ENCODE measurements around the gene PRPH.

The PRPH gene

GRCh38 chr12:49334681-49335080 lies 39.7 kb downstream of the PRPH start:
- Histone ChIP-seq H3K79me2 (ENCODE audit: control insufficient read depth, insufficient read depth, low read length, unreplicated experiment) (no peaks in the 10 kb centered on the region), H3K4me1 (ENCODE audit: control insufficient read depth, insufficient read depth, low read length, unreplicated experiment) (no peaks in the 10 kb centered on the region), H3K27ac (ENCODE audit: low read depth, low read length) (no peak overlapping the region), H2AFZ (ENCODE audit: low read length, unreplicated experiment) (no peak overlapping the region), H3K36me3 (ENCODE audit: insufficient read depth, low read length) (no peaks in the 10 kb centered on the region), H3K27me3 (ENCODE audit: insufficient read depth, low read length) (peaks cover 25% of the 10 kb centered on the region), H3K4me3 (ENCODE audit: low read depth, low read length) (no peak overlapping the region)

- Histone ChIP-seq H3K27me3 (ENCODE audit: insufficient read depth, low read length) (peaks cover 29% of the 10 kb centered on the region), H2AFZ (ENCODE audit: low read length, unreplicated experiment) (no peak overlapping the region), H3K4me1 (ENCODE audit: control insufficient read depth, insufficient read depth, low read length, unreplicated experiment) (no peaks in the 10 kb centered on the region), H3K36me3 (ENCODE audit: insufficient read depth, low read length) (no peaks in the 10 kb centered on the region), H3K79me2 (ENCODE audit: control insufficient read depth, insufficient read depth, low read length, unreplicated experiment) (no peaks in the 10 kb centered on the region), H3K4me3 (ENCODE audit: low read depth, low read length) (no peak overlapping the region), H3K27ac (ENCODE audit: low read depth, low read length) (no peak overlapping the region)
Measured at GRCh38 chr12:49335118-49335954, 40.4 kb downstream of the PRPH start.

GRCh38 chr12:49335955-49336644 lies 41.2 kb downstream of the PRPH start:
- peaks cover 36% of the 10 kb centered on the region for H3K27me3 ChIP-seq (ENCODE audit: insufficient read depth, low read length)
- H3K27ac ChIP-seq (ENCODE audit: low read depth, low read length), result no peak overlapping the region
- no peaks in the 10 kb centered on the region for H3K36me3 ChIP-seq (ENCODE audit: insufficient read depth, low read length)
- H3K79me2 ChIP-seq (ENCODE audit: control insufficient read depth, insufficient read depth, low read length, unreplicated experiment), result no peaks in the 10 kb centered on the region
- H3K4me3 ChIP-seq (ENCODE audit: low read depth, low read length), result peak overlapping the region; percentile 55
- H2AFZ ChIP-seq (ENCODE audit: low read length, unreplicated experiment), result no peak overlapping the region
- no peaks in the 10 kb centered on the region for H3K4me1 ChIP-seq (ENCODE audit: control insufficient read depth, insufficient read depth, low read length, unreplicated experiment)

- Histone ChIP-seq H3K4me1 (ENCODE audit: control insufficient read depth, insufficient read depth, low read length, unreplicated experiment) (no peaks in the 10 kb centered on the region), H3K36me3 (ENCODE audit: insufficient read depth, low read length) (no peaks in the 10 kb centered on the region), H2AFZ (ENCODE audit: low read length, unreplicated experiment) (peak within 1 kb of the TSS; percentile 68), H3K27ac (ENCODE audit: low read depth, low read length) (no peak within 1 kb of the TSS), H3K79me2 (ENCODE audit: control insufficient read depth, insufficient read depth, low read length, unreplicated experiment) (no peaks in the 10 kb centered on the region), H3K27me3 (ENCODE audit: insufficient read depth, low read length) (peaks cover 44% of the 10 kb centered on the region), H3K4me3 (ENCODE audit: low read depth, low read length) (peak within 1 kb of the TSS; percentile 55)
Measured at GRCh38 chr12:49336645-49337584, 42.0 kb downstream of the PRPH start, which contains the start of gene C1QL4. Gene C1QL4 (minus strand): TSS chr12:49337188. CDS start chr12:49336477, 711 bp downstream.

- no peaks in the 10 kb centered on the region for H3K36me3 ChIP-seq (ENCODE audit: insufficient read depth, low read length)
- H3K27ac ChIP-seq (ENCODE audit: low read depth, low read length), result no peak overlapping the region
- H3K27me3 ChIP-seq (ENCODE audit: insufficient read depth, low read length), result peaks cover 63% of the 10 kb centered on the region
- no peak overlapping the region for H3K4me3 ChIP-seq (ENCODE audit: low read depth, low read length)
- peaks cover 6% of the 10 kb centered on the region for H3K4me1 ChIP-seq (ENCODE audit: control insufficient read depth, insufficient read depth, low read length, unreplicated experiment)
- no peak overlapping the region for H2AFZ ChIP-seq (ENCODE audit: low read length, unreplicated experiment)
- H3K79me2 ChIP-seq (ENCODE audit: control insufficient read depth, insufficient read depth, low read length, unreplicated experiment), result no peaks in the 10 kb centered on the region
Measured at GRCh38 chr12:49338830-49339463, 44.0 kb downstream of the PRPH start.

- Histone ChIP-seq H2AFZ (ENCODE audit: low read length, unreplicated experiment) (no peak overlapping the region), H3K4me1 (ENCODE audit: control insufficient read depth, insufficient read depth, low read length, unreplicated experiment) (peaks cover 6% of the 10 kb centered on the region), H3K27ac (ENCODE audit: low read depth, low read length) (no peak overlapping the region), H3K27me3 (ENCODE audit: insufficient read depth, low read length) (peaks cover 66% of the 10 kb centered on the region), H3K36me3 (ENCODE audit: insufficient read depth, low read length) (no peaks in the 10 kb centered on the region), H3K4me3 (ENCODE audit: low read depth, low read length) (no peak overlapping the region), H3K79me2 (ENCODE audit: control insufficient read depth, insufficient read depth, low read length, unreplicated experiment) (no peaks in the 10 kb centered on the region)
Measured at GRCh38 chr12:49339464-49339861, 44.5 kb downstream of the PRPH start.

GRCh38 chr12:49340095-49340870 lies 45.3 kb downstream of the PRPH start:
- peaks cover 6% of the 10 kb centered on the region for H3K4me1 ChIP-seq (ENCODE audit: control insufficient read depth, insufficient read depth, low read length, unreplicated experiment)
- H3K36me3 ChIP-seq (ENCODE audit: insufficient read depth, low read length), result no peaks in the 10 kb centered on the region
- peaks cover 68% of the 10 kb centered on the region for H3K27me3 ChIP-seq (ENCODE audit: insufficient read depth, low read length)
- H3K27ac ChIP-seq (ENCODE audit: low read depth, low read length), result no peak overlapping the region
- no peaks in the 10 kb centered on the region for H3K79me2 ChIP-seq (ENCODE audit: control insufficient read depth, insufficient read depth, low read length, unreplicated experiment)
- no peak overlapping the region for H3K4me3 ChIP-seq (ENCODE audit: low read depth, low read length)
- H2AFZ ChIP-seq (ENCODE audit: low read length, unreplicated experiment), result no peak overlapping the region

- Histone ChIP-seq H2AFZ (ENCODE audit: low read length, unreplicated experiment) (no peak overlapping the region), H3K79me2 (ENCODE audit: control insufficient read depth, insufficient read depth, low read length, unreplicated experiment) (no peaks in the 10 kb centered on the region), H3K36me3 (ENCODE audit: insufficient read depth, low read length) (no peaks in the 10 kb centered on the region), H3K4me1 (ENCODE audit: control insufficient read depth, insufficient read depth, low read length, unreplicated experiment) (peaks cover 6% of the 10 kb centered on the region), H3K4me3 (ENCODE audit: low read depth, low read length) (no peak overlapping the region), H3K27me3 (ENCODE audit: insufficient read depth, low read length) (peaks cover 68% of the 10 kb centered on the region), H3K27ac (ENCODE audit: low read depth, low read length) (no peak overlapping the region)
Measured at GRCh38 chr12:49340971-49341776, 46.2 kb downstream of the PRPH start.

- H3K36me3 ChIP-seq (ENCODE audit: insufficient read depth, low read length), result no peaks in the 10 kb centered on the region
- H3K4me3 ChIP-seq (ENCODE audit: low read depth, low read length), result peak overlapping the region; percentile 73
- H3K27me3 ChIP-seq (ENCODE audit: insufficient read depth, low read length), result peaks cover 68% of the 10 kb centered on the region
- H2AFZ ChIP-seq (ENCODE audit: low read length, unreplicated experiment), result no peak overlapping the region
- H3K79me2 ChIP-seq (ENCODE audit: control insufficient read depth, insufficient read depth, low read length, unreplicated experiment), result no peaks in the 10 kb centered on the region
- no peak overlapping the region for H3K27ac ChIP-seq (ENCODE audit: low read depth, low read length)
- peaks cover 11% of the 10 kb centered on the region for H3K4me1 ChIP-seq (ENCODE audit: control insufficient read depth, insufficient read depth, low read length, unreplicated experiment)
Measured at GRCh38 chr12:49341777-49342065, 46.8 kb downstream of the PRPH start.
